Measurements from ENCODE around the gene MARK1. TPM values are rescaled to one million over a fixed set of nuclear protein-coding genes. Genes with fewer than 3 reads are reported as not detected.

The MARK1 gene
- total and polyA plus RNA-seq, 9 of the 15 experiments (the other 6 are each of a cell fraction or from before 2014, with no cell fraction given), result not detected

- intact Hi-C loops (cut with micrococcal nuclease) (no loop called here), in situ Hi-C loops (cut with MboI) (no loop called here)
- WGBS (ENCODE audit: insufficient coverage, low coverage, missing lambda C conversion rate), result 0% methylated on average over 3 of the region's 3 CpGs
- FAIRE-seq (no peak), DNase-seq (ENCODE audit: extremely low read depth in 1 of 4, low spot score in 3 of 4) (peak in 1 of 4 experiments; percentile 6), ATAC-seq (no peak)
- no peaks in the 10 kb centered on the region for H3K9me3 ChIP-seq (replicated peaks; ENCODE audit: control insufficient read depth, insufficient read depth, low read depth, low read length)
- H3K9me1 ChIP-seq (ENCODE audit: control insufficient read depth, insufficient read depth, low read length), result no peaks in the 10 kb centered on the region
- H2AFZ ChIP-seq (ENCODE audit: low read depth, low read length), result no peak overlapping the region
- no peak overlapping the region for H3K4me3 ChIP-seq
- no peaks in the 10 kb centered on the region for H3K4me1 ChIP-seq (replicated peaks in 1 of 2; ENCODE audit: control insufficient read depth in 2 of 2, insufficient read depth in 2 of 2, low read length in 2 of 2)
- no peaks in the 10 kb centered on the region for H3K36me3 ChIP-seq (ENCODE audit: control insufficient read depth, insufficient read depth, low read length)
- no peak for TF ChIP-seq SIRT6 (IDR thresholded peaks at IDR 0.05; ENCODE audit: low read depth, low read length)
- TF ChIP-seq TRIM25 (IDR thresholded peaks at IDR 0.05; ENCODE audit: borderline replicate concordance), result no peak
- TF ChIP-seq, protein P1, sequence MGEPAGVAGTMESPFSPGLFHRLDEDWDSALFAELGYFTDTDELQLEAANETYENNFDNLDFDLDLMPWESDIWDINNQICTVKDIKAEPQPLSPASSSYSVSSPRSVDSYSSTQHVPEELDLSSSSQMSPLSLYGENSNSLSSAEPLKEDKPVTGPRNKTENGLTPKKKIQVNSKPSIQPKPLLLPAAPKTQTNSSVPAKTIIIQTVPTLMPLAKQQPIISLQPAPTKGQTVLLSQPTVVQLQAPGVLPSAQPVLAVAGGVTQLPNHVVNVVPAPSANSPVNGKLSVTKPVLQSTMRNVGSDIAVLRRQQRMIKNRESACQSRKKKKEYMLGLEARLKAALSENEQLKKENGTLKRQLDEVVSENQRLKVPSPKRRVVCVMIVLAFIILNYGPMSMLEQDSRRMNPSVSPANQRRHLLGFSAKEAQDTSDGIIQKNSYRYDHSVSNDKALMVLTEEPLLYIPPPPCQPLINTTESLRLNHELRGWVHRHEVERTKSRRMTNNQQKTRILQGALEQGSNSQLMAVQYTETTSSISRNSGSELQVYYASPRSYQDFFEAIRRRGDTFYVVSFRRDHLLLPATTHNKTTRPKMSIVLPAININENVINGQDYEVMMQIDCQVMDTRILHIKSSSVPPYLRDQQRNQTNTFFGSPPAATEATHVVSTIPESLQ (CRISPR knock-in tag; IDR thresholded peaks at IDR 0.05), result no peak
- TF ChIP-seq OTX1 (CRISPR knock-in tag; IDR thresholded peaks at IDR 0.05), result no peak
- TF ChIP-seq HNRNPH1 (optimal IDR thresholded peaks at IDR 0.05; ENCODE audit: low read depth, low read length), result no peak
- no peak for TF ChIP-seq EWSR1 (IDR thresholded peaks at IDR 0.05; ENCODE audit: borderline replicate concordance, low read depth, partially characterized antibody)
- TF ChIP-seq FOXK1 (CRISPR knock-in tag; IDR thresholded peaks at IDR 0.05; ENCODE audit: borderline replicate concordance), result no peak
- no peak for TF ChIP-seq FIP1L1 (IDR thresholded peaks at IDR 0.05; ENCODE audit: low read depth, low read length, poor library complexity, severe bottlenecking)
- TF ChIP-seq GABPB1 (CRISPR knock-in tag; IDR thresholded peaks at IDR 0.05), result no peak
- no peak for TF ChIP-seq RAD21 (CRISPR knock-in tag; conservative IDR thresholded peaks at IDR 0.05 in 1 of 2, IDR thresholded peaks at IDR 0.05 in 1 of 2)
- no peak for TF ChIP-seq ZNF311 (CRISPR knock-in tag; IDR thresholded peaks at IDR 0.05)
- no peak for TF ChIP-seq MAFF (IDR thresholded peaks at IDR 0.05; ENCODE audit: low read length)
- H3K27ac ChIP-seq (ENCODE audit: extremely low read depth, low read depth, low read length), result no peak overlapping the region
- BruUV-seq (replicated peaks), result no TSS peak
- ChIA-PET POLR2A (interaction anchor here (0.7 to 0.9 kb wide), 2 partner anchors 63 to 343 kb away, joined by 3 to 4 read pairs; no protein-coding TSS in a partner anchor), CTCF (ENCODE audit: low intra/inter-chr PET ratio) (no interaction called here)
- H3K79me2 ChIP-seq (ENCODE audit: control insufficient read depth, insufficient read depth, low read length), result no peaks in the 10 kb centered on the region
- peaks cover 4 to 46% of the 10 kb centered on the region in 2 experiments; a peak in 3 of 5 replicates for H3K27me3 ChIP-seq (ENCODE audit: control insufficient read depth in 2 of 2, insufficient read depth in 2 of 2, low read length in 2 of 2)
- H3K9ac ChIP-seq (ENCODE audit: insufficient read depth in 1 of 2, low read depth in 2 of 2, low read length in 2 of 2), result no peak overlapping the region
- no peaks in the 10 kb centered on the region for H4K20me1 ChIP-seq (replicated peaks; ENCODE audit: control insufficient read depth, insufficient read depth, low read length)
- no peak overlapping the region for H3K4me2 ChIP-seq (ENCODE audit: insufficient read depth, low read length)
Observed at GRCh38 chr1:220699044-220699443, 171.1 kb downstream of the MARK1 start.

Measured in K562 (cell line).